A673 (cell line): ENCODE measurements around the gene LRP1. TPM values are rescaled to one million over a fixed set of nuclear protein-coding genes. Genes with fewer than 3 reads are reported as not detected.

Source experiments
- BruUV-seq: library from RNA; stranded (reverse); fragments of 400-500 nt; replicated peaks from 2 replicates; lab custom pipeline; 2021; lab: Mats Ljungman, UMichigan
- CTCF ChIA-PET: fragments of 300-600 bp; sonication (Branson Sonifier 250); formaldehyde crosslinking; loops from one replicate; lab custom pipeline; 2022; ENCODE audit warnings: antibody characterized with exemption; lab: Charles Lee
- POLR2A ChIA-PET: fragments of 300-600 bp; sonication (Branson Sonifier 250); formaldehyde crosslinking; loops from one replicate; lab custom pipeline; 2022; ENCODE audit warnings: antibody characterized with exemption; ENCODE audit not compliant: low non-redundant PET; lab: Charles Lee
- DNase-seq: peaks from one replicate; pipeline ENCODE4 v3.0.0-alpha.2; 2015; ENCODE audit warnings: low spot score
- H3K27ac ChIP-seq: fragments of 200-600 bp; sonication (generic); 2 replicates; pipeline ENCODE4 v1.5.1; 2016; ENCODE audit warnings: mixed run types, low read depth, mild to moderate bottlenecking, mixed read lengths, antibody characterized with exemption, low read length; ENCODE audit not compliant: poor library complexity, severe bottlenecking
- H3K27me3 ChIP-seq: fragments of 200-600 bp; sonication (generic); replicated peaks from 2 replicates; pipeline ENCODE4 v1.6.1; 2017; ENCODE audit warnings: mixed run types, low read depth, mild to moderate bottlenecking, mixed read lengths, antibody characterized with exemption, low read length; ENCODE audit not compliant: insufficient read depth, poor library complexity
- H3K36me3 ChIP-seq: fragments of 200-600 bp; sonication (generic); 2 replicates; pipeline ENCODE4 v1.6.1; 2016; ENCODE audit warnings: mixed run types, mild to moderate bottlenecking, mixed read lengths, antibody characterized with exemption, low read length; ENCODE audit not compliant: insufficient read depth, poor library complexity, severe bottlenecking
- H3K4me1 ChIP-seq: fragments of 200-600 bp; sonication (generic); 2 replicates; pipeline ENCODE4 v1.6.1; 2017; ENCODE audit warnings: mixed run types, mild to moderate bottlenecking, mixed read lengths, antibody characterized with exemption, low read length; ENCODE audit not compliant: insufficient read depth, poor library complexity, severe bottlenecking
- H3K4me3 ChIP-seq: fragments of 200-600 bp; sonication (generic); 2 replicates; pipeline ENCODE4 v1.5.1; 2016; ENCODE audit warnings: low read depth, mixed run types, mild to moderate bottlenecking, mixed read lengths, low read length; ENCODE audit not compliant: poor library complexity, severe bottlenecking
- H3K9me3 ChIP-seq: fragments of 200-600 bp; sonication (generic); 2 replicates; pipeline ENCODE4 v1.6.1; 2016; ENCODE audit warnings: mixed run types, low read depth, mild to moderate bottlenecking, mixed read lengths, antibody characterized with exemption, low read length; ENCODE audit not compliant: poor library complexity, severe bottlenecking
- CTCF ChIP-seq: fragments of 300-800, 200-600 bp; sonication (generic); conservative IDR thresholded peaks from 2 replicates; pipeline ENCODE4 v1.5.1; 2017; ENCODE audit warnings: low read depth, mild to moderate bottlenecking, antibody characterized with exemption, low read length, moderate library complexity, mixed read lengths
- EZH2 ChIP-seq: fragments of 200-600 bp; sonication (generic); IDR thresholded peaks from 2 replicates; pipeline ENCODE4 v1.6.1; 2017; ENCODE audit warnings: borderline replicate concordance, low read depth, mild to moderate bottlenecking, mixed read lengths, antibody characterized with exemption, low read length; ENCODE audit not compliant: poor library complexity, severe bottlenecking
- intact Hi-C: fragments of 100-400 bp; cut with micrococcal nuclease; formaldehyde crosslinking; loops from one replicate; pipeline ENCODE4 v1.10.0; 2022; ENCODE audit not compliant: unreplicated experiment
- total RNA-seq: library from RNA; stranded (reverse); gene quantifications from 2 replicates; pipeline ENCODE4 v1.2.3, GENCODE V29; 2021

LRP1 gene
- total RNA-seq, 1 experiment from 2014 or later: 31.0 TPM

- no peaks in the 10 kb centered on the region for H3K9me3 ChIP-seq
- peaks cover 19% of the 10 kb centered on the region for H3K27me3 ChIP-seq
- H3K4me3 ChIP-seq: no peak overlapping the region
- ChIA-PET POLR2A (no interaction called here), CTCF (interaction anchor here (0.7 kb wide), 1 partner anchor 61 kb away, joined by 3 read pairs; no protein-coding TSS in a partner anchor)
- no peak for DNase-seq
- BruUV-seq: no TSS peak
- H3K36me3 ChIP-seq: no peaks in the 10 kb centered on the region
- intact Hi-C loops: no loop called here
- peaks cover 21% of the 10 kb centered on the region for H3K4me1 ChIP-seq
- no peak overlapping the region for H3K27ac ChIP-seq
- TF ChIP-seq EZH2 (no peak), CTCF (no peak; the same call in 1 of the 2 replicates)
Measured at GRCh38 chr12:57211791-57212700, 83.8 kb downstream of the LRP1 start.

- intact Hi-C loops: loop anchor here (1.0 kb wide), 2 partner anchors 27 to 31 kb away; no protein-coding TSS in a partner anchor
- POLR2A ChIA-PET: interaction anchor here (0.5 kb wide), 1 partner anchor 16 kb away, joined by 3 read pairs; no protein-coding TSS in a partner anchor
- peaks cover 23% of the 10 kb centered on the region for H3K4me1 ChIP-seq
- no TSS peak for BruUV-seq
- CTCF ChIA-PET: interaction anchor here (0.6 to 2.5 kb wide), 8 partner anchors 17 to 240 kb away, joined by 3 to 50 read pairs (median 6); partner anchors contain the start of genes NEMP1 and SHMT2
- no peak overlapping the region for H3K4me3 ChIP-seq
- TF ChIP-seq CTCF (no peak), EZH2 (no peak)
- H3K9me3 ChIP-seq: no peaks in the 10 kb centered on the region
- H3K36me3 ChIP-seq: no peaks in the 10 kb centered on the region
- DNase-seq: no peak
- peaks cover 19% of the 10 kb centered on the region for H3K27me3 ChIP-seq
- no peak overlapping the region for H3K27ac ChIP-seq
Measured at GRCh38 chr12:57212701-57213057, 84.4 kb downstream of the LRP1 start.

- H3K9me3 ChIP-seq: no peaks in the 10 kb centered on the region
- peaks cover 19% of the 10 kb centered on the region for H3K27me3 ChIP-seq
- peaks cover 28% of the 10 kb centered on the region for H3K4me1 ChIP-seq
- DNase-seq: peak; percentile 90
- no peak for TF ChIP-seq EZH2
- TF ChIP-seq CTCF: peak; percentile 95
- H3K36me3 ChIP-seq: no peaks in the 10 kb centered on the region
- H3K27ac ChIP-seq: no peak overlapping the region
- CTCF ChIA-PET: interaction anchor here (0.6 to 2.5 kb wide), 12 partner anchors 16 to 251 kb away, joined by 3 to 50 read pairs (median 6); partner anchors contain the start of genes NEMP1 and SHMT2
- no peak overlapping the region for H3K4me3 ChIP-seq
- intact Hi-C loops: loop anchor here (1.0 kb wide), 2 partner anchors 26 to 30 kb away; no protein-coding TSS in a partner anchor
- BruUV-seq: no TSS peak
- POLR2A ChIA-PET: interaction anchor here (0.5 to 0.6 kb wide), 2 partner anchors 15 to 38 kb away, joined by 3 to 10 read pairs; partner anchors contain the start of gene STAC3
Measured at GRCh38 chr12:57213058-57213715, 84.9 kb downstream of the LRP1 start.
